ENCODE measurements around the gene PBX1. TPM values are rescaled to one million over a fixed set of nuclear protein-coding genes. Genes with fewer than 3 reads are reported as not detected.

PBX1 gene
- total and polyA plus RNA-seq, 2 experiments from 2014 or later: 40.0 to 104 TPM

DNA sequence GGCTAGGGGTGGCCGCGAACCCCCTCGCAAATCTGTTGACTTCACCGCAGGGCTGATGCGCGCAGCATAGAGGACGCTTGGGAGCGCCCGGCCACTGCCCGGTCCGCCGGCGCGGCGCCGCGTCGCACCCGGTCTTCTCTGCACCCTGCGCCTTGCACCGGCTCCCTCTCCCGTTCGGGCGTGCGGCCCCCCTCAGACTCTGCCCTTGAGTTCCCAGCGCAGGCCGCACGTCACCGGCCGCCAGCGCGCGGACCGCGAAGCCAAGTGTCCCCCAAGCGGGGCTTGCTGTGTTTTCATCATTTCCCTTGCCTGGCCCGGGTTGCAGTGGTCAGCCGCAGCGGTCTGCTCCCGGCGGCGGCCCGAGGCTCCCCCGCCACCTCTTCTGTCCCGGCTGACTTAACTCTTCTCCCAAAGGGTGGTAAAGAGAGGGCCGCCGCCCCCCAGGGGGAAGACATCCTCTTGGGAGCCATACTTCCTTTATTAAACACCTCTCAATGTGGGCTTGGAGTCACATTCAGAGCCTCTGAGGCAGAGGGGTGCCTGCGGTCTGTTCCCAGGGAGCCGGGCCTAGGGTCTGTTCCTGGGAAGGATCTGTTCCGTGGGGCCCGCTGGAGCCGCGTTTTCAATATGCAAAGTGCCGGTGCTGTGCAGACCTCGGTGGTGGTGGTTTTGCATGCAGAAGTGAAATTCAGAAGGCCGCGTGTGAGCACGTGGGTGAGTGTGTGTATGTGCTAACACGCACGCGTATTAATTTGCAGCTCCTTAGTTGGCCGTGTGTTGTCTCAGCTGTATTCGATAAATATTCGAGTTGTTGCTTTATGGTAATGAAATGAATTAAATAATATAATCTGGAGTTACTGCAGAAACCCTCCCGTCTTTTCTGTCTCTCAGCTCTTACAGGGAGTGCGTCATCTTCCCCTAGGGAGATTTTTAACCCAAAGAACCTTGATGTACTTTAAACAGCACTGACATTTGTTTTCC lies 17.6 kb downstream of the PBX1 start:
- peaks cover 12% of the 10 kb centered on the region; the same call in 1 of the 2 replicates for H4K20me1 ChIP-seq (replicated peaks; ENCODE audit: insufficient read depth)
- no peaks in the 10 kb centered on the region for H3K27me3 ChIP-seq (ENCODE audit: insufficient read depth)
- Mint-ChIP-seq H3K4me3 (peak overlapping the region; percentile 63), H3K27ac (peak overlapping the region; percentile 95), H3K9me3 (no peaks in the 10 kb centered on the region), H3K36me3 (ENCODE audit: low read depth) (peaks cover 47% of the 10 kb centered on the region), H3K4me1 (peaks cover 68% of the 10 kb centered on the region), H3K27me3 (ENCODE audit: insufficient read depth, low read depth, poor library complexity) (peaks cover 10% of the 10 kb centered on the region)
- peak overlapping the region; percentile 91 for H3K27ac ChIP-seq (ENCODE audit: low read depth)
- TF ChIP-seq EZH2phosphoT487 (IDR thresholded peaks at IDR 0.05; ENCODE audit: unreplicated experiment) (no peak), POLR2AphosphoS5 (IDR thresholded peaks at IDR 0.05; ENCODE audit: low read depth) (no peak), ZNF331 (CRISPR knock-in tag; IDR thresholded peaks at IDR 0.05; ENCODE audit: low read depth) (no peak), ZNF114 (CRISPR knock-in tag; IDR thresholded peaks at IDR 0.05) (no peak), CREB1 (CRISPR knock-in tag; IDR thresholded peaks at IDR 0.05; ENCODE audit: low read depth) (no peak), STAT1 (IDR thresholded peaks at IDR 0.05; ENCODE audit: unreplicated experiment) (no peak), EZH2 (IDR thresholded peaks at IDR 0.05; ENCODE audit: low read depth, unreplicated experiment) (no peak), JUNB (IDR thresholded peaks at IDR 0.05; ENCODE audit: unreplicated experiment) (no peak), NANOG (IDR thresholded peaks at IDR 0.05; ENCODE audit: borderline replicate concordance) (no peak)
- TF ChIP-seq, protein P1, sequence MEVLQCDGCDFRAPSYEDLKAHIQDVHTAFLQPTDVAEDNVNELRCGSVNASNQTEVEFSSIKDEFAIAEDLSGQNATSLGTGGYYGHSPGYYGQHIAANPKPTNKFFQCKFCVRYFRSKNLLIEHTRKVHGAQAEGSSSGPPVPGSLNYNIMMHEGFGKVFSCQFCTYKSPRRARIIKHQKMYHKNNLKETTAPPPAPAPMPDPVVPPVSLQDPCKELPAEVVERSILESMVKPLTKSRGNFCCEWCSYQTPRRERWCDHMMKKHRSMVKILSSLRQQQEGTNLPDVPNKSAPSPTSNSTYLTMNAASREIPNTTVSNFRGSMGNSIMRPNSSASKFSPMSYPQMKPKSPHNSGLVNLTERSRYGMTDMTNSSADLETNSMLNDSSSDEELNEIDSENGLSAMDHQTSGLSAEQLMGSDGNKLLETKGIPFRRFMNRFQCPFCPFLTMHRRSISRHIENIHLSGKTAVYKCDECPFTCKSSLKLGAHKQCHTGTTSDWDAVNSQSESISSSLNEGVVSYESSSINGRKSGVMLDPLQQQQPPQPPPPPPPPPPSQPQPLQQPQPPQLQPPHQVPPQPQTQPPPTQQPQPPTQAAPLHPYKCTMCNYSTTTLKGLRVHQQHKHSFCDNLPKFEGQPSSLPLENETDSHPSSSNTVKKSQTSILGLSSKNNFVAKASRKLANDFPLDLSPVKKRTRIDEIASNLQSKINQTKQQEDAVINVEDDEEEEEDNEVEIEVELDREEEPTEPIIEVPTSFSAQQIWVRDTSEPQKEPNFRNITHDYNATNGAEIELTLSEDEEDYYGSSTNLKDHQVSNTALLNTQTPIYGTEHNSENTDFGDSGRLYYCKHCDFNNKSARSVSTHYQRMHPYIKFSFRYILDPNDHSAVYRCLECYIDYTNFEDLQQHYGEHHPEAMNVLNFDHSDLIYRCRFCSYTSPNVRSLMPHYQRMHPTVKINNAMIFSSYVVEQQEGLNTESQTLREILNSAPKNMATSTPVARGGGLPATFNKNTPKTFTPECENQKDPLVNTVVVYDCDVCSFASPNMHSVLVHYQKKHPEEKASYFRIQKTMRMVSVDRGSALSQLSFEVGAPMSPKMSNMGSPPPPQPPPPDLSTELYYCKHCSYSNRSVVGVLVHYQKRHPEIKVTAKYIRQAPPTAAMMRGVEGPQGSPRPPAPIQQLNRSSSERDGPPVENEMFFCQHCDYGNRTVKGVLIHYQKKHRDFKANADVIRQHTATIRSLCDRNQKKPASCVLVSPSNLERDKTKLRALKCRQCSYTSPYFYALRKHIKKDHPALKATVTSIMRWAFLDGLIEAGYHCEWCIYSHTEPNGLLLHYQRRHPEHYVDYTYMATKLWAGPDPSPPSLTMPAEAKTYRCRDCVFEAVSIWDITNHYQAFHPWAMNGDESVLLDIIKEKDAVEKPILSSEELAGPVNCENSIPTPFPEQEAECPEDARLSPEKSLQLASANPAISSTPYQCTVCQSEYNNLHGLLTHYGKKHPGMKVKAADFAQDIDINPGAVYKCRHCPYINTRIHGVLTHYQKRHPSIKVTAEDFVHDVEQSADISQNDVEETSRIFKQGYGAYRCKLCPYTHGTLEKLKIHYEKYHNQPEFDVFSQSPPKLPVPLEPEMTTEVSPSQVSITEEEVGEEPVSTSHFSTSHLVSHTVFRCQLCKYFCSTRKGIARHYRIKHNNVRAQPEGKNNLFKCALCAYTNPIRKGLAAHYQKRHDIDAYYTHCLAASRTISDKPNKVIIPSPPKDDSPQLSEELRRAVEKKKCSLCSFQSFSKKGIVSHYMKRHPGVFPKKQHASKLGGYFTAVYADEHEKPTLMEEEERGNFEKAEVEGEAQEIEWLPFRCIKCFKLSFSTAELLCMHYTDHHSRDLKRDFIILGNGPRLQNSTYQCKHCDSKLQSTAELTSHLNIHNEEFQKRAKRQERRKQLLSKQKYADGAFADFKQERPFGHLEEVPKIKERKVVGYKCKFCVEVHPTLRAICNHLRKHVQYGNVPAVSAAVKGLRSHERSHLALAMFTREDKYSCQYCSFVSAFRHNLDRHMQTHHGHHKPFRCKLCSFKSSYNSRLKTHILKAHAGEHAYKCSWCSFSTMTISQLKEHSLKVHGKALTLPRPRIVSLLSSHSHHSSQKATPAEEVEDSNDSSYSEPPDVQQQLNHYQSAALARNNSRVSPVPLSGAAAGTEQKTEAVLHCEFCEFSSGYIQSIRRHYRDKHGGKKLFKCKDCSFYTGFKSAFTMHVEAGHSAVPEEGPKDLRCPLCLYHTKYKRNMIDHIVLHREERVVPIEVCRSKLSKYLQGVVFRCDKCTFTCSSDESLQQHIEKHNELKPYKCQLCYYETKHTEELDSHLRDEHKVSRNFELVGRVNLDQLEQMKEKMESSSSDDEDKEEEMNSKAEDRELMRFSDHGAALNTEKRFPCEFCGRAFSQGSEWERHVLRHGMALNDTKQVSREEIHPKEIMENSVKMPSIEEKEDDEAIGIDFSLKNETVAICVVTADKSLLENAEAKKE (CRISPR knock-in tag; IDR thresholded peaks at IDR 0.05): no peak
- TF ChIP-seq, protein P2, sequence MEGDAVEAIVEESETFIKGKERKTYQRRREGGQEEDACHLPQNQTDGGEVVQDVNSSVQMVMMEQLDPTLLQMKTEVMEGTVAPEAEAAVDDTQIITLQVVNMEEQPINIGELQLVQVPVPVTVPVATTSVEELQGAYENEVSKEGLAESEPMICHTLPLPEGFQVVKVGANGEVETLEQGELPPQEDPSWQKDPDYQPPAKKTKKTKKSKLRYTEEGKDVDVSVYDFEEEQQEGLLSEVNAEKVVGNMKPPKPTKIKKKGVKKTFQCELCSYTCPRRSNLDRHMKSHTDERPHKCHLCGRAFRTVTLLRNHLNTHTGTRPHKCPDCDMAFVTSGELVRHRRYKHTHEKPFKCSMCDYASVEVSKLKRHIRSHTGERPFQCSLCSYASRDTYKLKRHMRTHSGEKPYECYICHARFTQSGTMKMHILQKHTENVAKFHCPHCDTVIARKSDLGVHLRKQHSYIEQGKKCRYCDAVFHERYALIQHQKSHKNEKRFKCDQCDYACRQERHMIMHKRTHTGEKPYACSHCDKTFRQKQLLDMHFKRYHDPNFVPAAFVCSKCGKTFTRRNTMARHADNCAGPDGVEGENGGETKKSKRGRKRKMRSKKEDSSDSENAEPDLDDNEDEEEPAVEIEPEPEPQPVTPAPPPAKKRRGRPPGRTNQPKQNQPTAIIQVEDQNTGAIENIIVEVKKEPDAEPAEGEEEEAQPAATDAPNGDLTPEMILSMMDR (conservative IDR thresholded peaks at IDR 0.05; ENCODE audit: low read depth in 2 of 2): no peak
- TF ChIP-seq, protein P3, sequence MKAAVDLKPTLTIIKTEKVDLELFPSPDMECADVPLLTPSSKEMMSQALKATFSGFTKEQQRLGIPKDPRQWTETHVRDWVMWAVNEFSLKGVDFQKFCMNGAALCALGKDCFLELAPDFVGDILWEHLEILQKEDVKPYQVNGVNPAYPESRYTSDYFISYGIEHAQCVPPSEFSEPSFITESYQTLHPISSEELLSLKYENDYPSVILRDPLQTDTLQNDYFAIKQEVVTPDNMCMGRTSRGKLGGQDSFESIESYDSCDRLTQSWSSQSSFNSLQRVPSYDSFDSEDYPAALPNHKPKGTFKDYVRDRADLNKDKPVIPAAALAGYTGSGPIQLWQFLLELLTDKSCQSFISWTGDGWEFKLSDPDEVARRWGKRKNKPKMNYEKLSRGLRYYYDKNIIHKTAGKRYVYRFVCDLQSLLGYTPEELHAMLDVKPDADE (IDR thresholded peaks at IDR 0.05): no peak
- TF ChIP-seq, protein P4, sequence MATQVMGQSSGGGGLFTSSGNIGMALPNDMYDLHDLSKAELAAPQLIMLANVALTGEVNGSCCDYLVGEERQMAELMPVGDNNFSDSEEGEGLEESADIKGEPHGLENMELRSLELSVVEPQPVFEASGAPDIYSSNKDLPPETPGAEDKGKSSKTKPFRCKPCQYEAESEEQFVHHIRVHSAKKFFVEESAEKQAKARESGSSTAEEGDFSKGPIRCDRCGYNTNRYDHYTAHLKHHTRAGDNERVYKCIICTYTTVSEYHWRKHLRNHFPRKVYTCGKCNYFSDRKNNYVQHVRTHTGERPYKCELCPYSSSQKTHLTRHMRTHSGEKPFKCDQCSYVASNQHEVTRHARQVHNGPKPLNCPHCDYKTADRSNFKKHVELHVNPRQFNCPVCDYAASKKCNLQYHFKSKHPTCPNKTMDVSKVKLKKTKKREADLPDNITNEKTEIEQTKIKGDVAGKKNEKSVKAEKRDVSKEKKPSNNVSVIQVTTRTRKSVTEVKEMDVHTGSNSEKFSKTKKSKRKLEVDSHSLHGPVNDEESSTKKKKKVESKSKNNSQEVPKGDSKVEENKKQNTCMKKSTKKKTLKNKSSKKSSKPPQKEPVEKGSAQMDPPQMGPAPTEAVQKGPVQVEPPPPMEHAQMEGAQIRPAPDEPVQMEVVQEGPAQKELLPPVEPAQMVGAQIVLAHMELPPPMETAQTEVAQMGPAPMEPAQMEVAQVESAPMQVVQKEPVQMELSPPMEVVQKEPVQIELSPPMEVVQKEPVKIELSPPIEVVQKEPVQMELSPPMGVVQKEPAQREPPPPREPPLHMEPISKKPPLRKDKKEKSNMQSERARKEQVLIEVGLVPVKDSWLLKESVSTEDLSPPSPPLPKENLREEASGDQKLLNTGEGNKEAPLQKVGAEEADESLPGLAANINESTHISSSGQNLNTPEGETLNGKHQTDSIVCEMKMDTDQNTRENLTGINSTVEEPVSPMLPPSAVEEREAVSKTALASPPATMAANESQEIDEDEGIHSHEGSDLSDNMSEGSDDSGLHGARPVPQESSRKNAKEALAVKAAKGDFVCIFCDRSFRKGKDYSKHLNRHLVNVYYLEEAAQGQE (IDR thresholded peaks at IDR 0.05; ENCODE audit: unreplicated experiment): no peak
- peak; percentile 70 for DNase-seq (ENCODE audit: low spot score)
- no peaks in the 10 kb centered on the region for H3K36me3 ChIP-seq (ENCODE audit: insufficient read depth)
- ATAC-seq: peak; percentile 82
- H3K4me1 ChIP-seq (ENCODE audit: insufficient read depth): peaks cover 66% of the 10 kb centered on the region
- peak overlapping the region; percentile 54 for H3K4me3 ChIP-seq
- peaks cover 90% of the 10 kb centered on the region for H3K79me2 ChIP-seq (replicated peaks; ENCODE audit: insufficient read depth)
- no peak overlapping the region; the same call in 1 of the 2 replicates for H2AFZ ChIP-seq
- peaks cover 11% of the 10 kb centered on the region; the same call in 1 of the 2 replicates for H3F3A ChIP-seq (replicated peaks; ENCODE audit: low read depth)
- H3K9me2 ChIP-seq (ENCODE audit: insufficient read depth): peaks cover 3% of the 10 kb centered on the region; the same call in 1 of the 2 replicates
- peak overlapping the region; percentile 84 for H3K4me2 ChIP-seq

Measured in GM23338 (cell line).